ENCODE results near the gene ZPBP2.

- no peak for TF ChIP-seq NR2C2 (CRISPR knock-in tag; IDR thresholded peaks at IDR 0.05; ENCODE audit: borderline replicate concordance)
- no peak for TF ChIP-seq HIVEP1 (CRISPR knock-in tag; IDR thresholded peaks at IDR 0.05)
- TF ChIP-seq CTCF (CRISPR knock-in tag; IDR thresholded peaks at IDR 0.05), result peak; percentile 87
- TF ChIP-seq MLX (CRISPR knock-in tag; IDR thresholded peaks at IDR 0.05), result no peak
- TF ChIP-seq EP300 (IDR thresholded peaks at IDR 0.05; ENCODE audit: low read depth in 2 of 2, low read length in 2 of 2), result no peak
- TF ChIP-seq EP300 (CRISPR knock-in tag; IDR thresholded peaks at IDR 0.05; ENCODE audit: borderline replicate concordance), result no peak
Observed at GRCh38 chr17:39916918-39917317, 48.9 kb downstream of the ZPBP2 start.
